Measurements from ENCODE around the gene PALLD. TPM values are rescaled to one million over a fixed set of nuclear protein-coding genes. Genes with fewer than 3 reads are reported as not detected.

PALLD gene
- total RNA-seq, 4 donors from 2014 or later: 93.3 to 214 (median 174) TPM

DNA sequence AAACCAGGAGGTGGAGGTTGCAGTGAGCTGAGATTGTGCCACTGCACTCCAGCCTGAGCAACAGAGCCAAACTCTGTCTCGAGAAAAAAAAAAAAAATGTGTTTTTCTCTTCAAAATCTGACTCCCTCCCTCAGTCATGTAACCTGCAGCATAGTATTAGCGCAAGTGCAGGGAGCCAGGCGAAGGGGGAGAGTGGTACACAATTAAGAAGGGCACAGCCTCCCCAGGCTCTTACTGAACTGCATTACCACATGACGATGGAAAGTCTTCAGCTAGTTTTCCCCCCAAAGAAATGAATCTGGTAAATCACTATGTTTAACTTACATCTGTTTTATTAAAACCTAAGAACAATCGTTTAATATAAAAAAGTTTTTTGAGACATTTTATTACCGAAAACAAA is 32.4 kb downstream of the PALLD start:
- Histone ChIP-seq H3K4me1 (no peaks in the 10 kb centered on the region), H3K4me3 (no peak overlapping the region), H3K27me3 (no peaks in the 10 kb centered on the region), H3K9me3 (no peaks in the 10 kb centered on the region), H3K36me3 (no peaks in the 10 kb centered on the region), H3K27ac (no peak overlapping the region)
- DNase-seq (ENCODE audit: low spot score in 2 of 2): no peak
- TF ChIP-seq POLR2A (IDR thresholded peaks at IDR 0.05) (no peak), EP300 (IDR thresholded peaks at IDR 0.05) (no peak), CTCF (IDR thresholded peaks at IDR 0.05) (no peak)
- 80% methylated on average over 6 of the region's 6 CpGs for WGBS, 2 donors

- 89 to 93% methylated on average over 4 of the region's 4 CpGs for WGBS, 2 donors
Observed at GRCh38 chr4:168531305-168531704, 34.5 kb downstream of the PALLD start.

GRCh38 chr4:168534535-168534934 is 37.7 kb downstream of the PALLD start:
- TF ChIP-seq EP300 (IDR thresholded peaks at IDR 0.05): no peak
- TF ChIP-seq CTCF (IDR thresholded peaks at IDR 0.05): no peak
- TF ChIP-seq POLR2A (IDR thresholded peaks at IDR 0.05): no peak
- H3K36me3 ChIP-seq: no peaks in the 10 kb centered on the region
- no peaks in the 10 kb centered on the region for H3K4me1 ChIP-seq
- H3K27ac ChIP-seq: no peak overlapping the region
- H3K4me3 ChIP-seq: no peak overlapping the region
- H3K27me3 ChIP-seq: no peaks in the 10 kb centered on the region
- DNase-seq (ENCODE audit: low spot score in 2 of 2): no peak
- H3K9me3 ChIP-seq: no peaks in the 10 kb centered on the region
- WGBS, 2 donors: 97 to 98% methylated on average over 1 of the region's 1 CpG

More at GRCh38 chr4:168531305-168531704, 34.5 kb downstream of the PALLD start:
- Histone ChIP-seq H3K27me3 (no peaks in the 10 kb centered on the region), H3K4me3 (no peak overlapping the region), H3K27ac (no peak overlapping the region), H3K36me3 (no peaks in the 10 kb centered on the region), H3K4me1 (no peaks in the 10 kb centered on the region), H3K9me3 (no peaks in the 10 kb centered on the region)
- DNase-seq (ENCODE audit: low spot score in 2 of 2): no peak
- TF ChIP-seq EP300 (IDR thresholded peaks at IDR 0.05) (no peak), CTCF (IDR thresholded peaks at IDR 0.05) (no peak), POLR2A (IDR thresholded peaks at IDR 0.05) (no peak)

- TF ChIP-seq CTCF (IDR thresholded peaks at IDR 0.05) (no peak), POLR2A (IDR thresholded peaks at IDR 0.05) (no peak), EP300 (IDR thresholded peaks at IDR 0.05) (no peak)
- no peaks in the 10 kb centered on the region for H3K27me3 ChIP-seq
- DNase-seq (ENCODE audit: low spot score in 2 of 2): no peak
- WGBS, 2 donors: 57 to 65% methylated on average over 5 of the region's 5 CpGs
- H3K27ac ChIP-seq: no peak overlapping the region
- H3K36me3 ChIP-seq: no peaks in the 10 kb centered on the region
- no peaks in the 10 kb centered on the region for H3K9me3 ChIP-seq
- H3K4me3 ChIP-seq: no peak overlapping the region
- no peaks in the 10 kb centered on the region for H3K4me1 ChIP-seq
Observed at GRCh38 chr4:168535689-168536088, 38.8 kb downstream of the PALLD start.

DNA sequence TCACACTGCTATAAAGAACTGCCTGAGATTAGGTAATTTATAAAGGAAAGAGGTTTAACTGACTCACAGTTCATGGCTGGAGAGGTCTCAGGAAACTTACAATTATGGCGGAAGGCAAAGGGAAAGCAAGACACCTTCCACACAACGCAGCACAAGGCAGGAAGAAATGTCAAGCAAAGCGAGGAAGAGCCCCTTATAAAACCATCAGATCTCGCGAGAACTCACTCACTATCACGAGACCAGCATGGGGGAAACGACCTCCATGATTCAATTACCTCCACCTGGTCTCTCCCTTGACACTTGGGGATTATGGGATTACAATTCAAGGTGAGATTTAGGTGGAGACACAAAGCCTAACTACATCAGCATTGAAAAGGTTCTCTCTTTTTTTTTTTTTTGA is 39.6 kb downstream of the PALLD start:
- no peak overlapping the region for H3K4me3 ChIP-seq
- no peaks in the 10 kb centered on the region for H3K9me3 ChIP-seq
- H3K27ac ChIP-seq: no peak overlapping the region
- no peaks in the 10 kb centered on the region for H3K4me1 ChIP-seq
- DNase-seq (ENCODE audit: low spot score in 2 of 2): no peak
- no peaks in the 10 kb centered on the region for H3K27me3 ChIP-seq
- no peak for TF ChIP-seq EP300 (IDR thresholded peaks at IDR 0.05)
- no peak for TF ChIP-seq POLR2A (IDR thresholded peaks at IDR 0.05)
- TF ChIP-seq CTCF (IDR thresholded peaks at IDR 0.05): no peak
- no peaks in the 10 kb centered on the region for H3K36me3 ChIP-seq
- WGBS, 2 donors: 75 to 77% methylated on average over 7 of the region's 7 CpGs
